NOMO-1 treated with DMSO at 0.1 percent for 48 hours (cell line): Measurements from ENCODE around the gene G0S2.
"Not testable (repeated sequence)": the region's sequence is repeated elsewhere in the genome, so short reads cannot be mapped to it uniquely, and the experiment has no call there.

ENCODE experiments used
- DNase-seq: peaks from one replicate; lab custom pipeline; 2025; ENCODE audit not compliant: unreplicated experiment; lab: John Stamatoyannopoulos, UW

G0S2 gene

GRCh38 chr1:209675565-209676154 is 448 bp downstream of the G0S2 start:
- DNase-seq: peak; percentile 8

- DNase-seq: no peak
Measured at GRCh38 chr1:209678981-209679539, 3.8 kb downstream of the G0S2 start.

GRCh38 chr1:209685821-209686220 is 10.6 kb downstream of the G0S2 start:
- DNase-seq: no peak

GRCh38 chr1:209686322-209686721 is 11.1 kb downstream of the G0S2 start:
- no peak for DNase-seq

GRCh38 chr1:209688746-209689234 is 13.6 kb downstream of the G0S2 start:
- DNase-seq: no peak

GRCh38 chr1:209689477-209689876 is 14.3 kb downstream of the G0S2 start:
- no peak for DNase-seq

GRCh38 chr1:209691237-209691636 is 16.0 kb downstream of the G0S2 start:
- no peak for DNase-seq

GRCh38 chr1:209692296-209692695 is 17.1 kb downstream of the G0S2 start:
- DNase-seq: no peak

- peak; percentile 80 for DNase-seq
Measured at GRCh38 chr1:209692745-209693504, 17.7 kb downstream of the G0S2 start.

- no peak for DNase-seq
Measured at GRCh38 chr1:209696673-209697072, 21.5 kb downstream of the G0S2 start.

- DNase-seq: no peak
Measured at GRCh38 chr1:209697126-209697525, 21.9 kb downstream of the G0S2 start.

GRCh38 chr1:209700686-209701085 is 25.5 kb downstream of the G0S2 start:
- not testable (repeated sequence) for DNase-seq

- DNase-seq: no peak
Measured at GRCh38 chr1:209702832-209703231, 27.6 kb downstream of the G0S2 start.

GRCh38 chr1:209703834-209704504 is 28.8 kb downstream of the G0S2 start:
- peak; percentile 58 for DNase-seq

- peak; percentile 31 for DNase-seq
Measured at GRCh38 chr1:209704584-209704983, 29.4 kb downstream of the G0S2 start, which contains the start of gene HSD11B1. Gene HSD11B1 (plus strand): TSS chr1:209704846. CDS start chr1:209704943, 97 bp downstream.

GRCh38 chr1:209705033-209705598 is 29.9 kb downstream of the G0S2 start:
- no peak for DNase-seq

- DNase-seq: no peak
Measured at GRCh38 chr1:209706622-209707021, 31.4 kb downstream of the G0S2 start.

- no peak for DNase-seq
Measured at GRCh38 chr1:209707308-209707707, 32.1 kb downstream of the G0S2 start.

- DNase-seq: no peak
Measured at GRCh38 chr1:209708297-209708696, 33.1 kb downstream of the G0S2 start.

GRCh38 chr1:209710093-209710492 is 34.9 kb downstream of the G0S2 start:
- DNase-seq: no peak

- DNase-seq: no peak
Measured at GRCh38 chr1:209710847-209711246, 35.6 kb downstream of the G0S2 start.
